T-cell (primary cell): ENCODE data around the gene PGAM4. TPM values are rescaled to one million over a fixed set of nuclear protein-coding genes. Genes with fewer than 3 reads are reported as not detected.

ENCODE experiments used
- ATAC-seq, 4 experiments: fragments of 200-7000 bp in 3 of 4; fragments of 150-1000 bp in 1 of 4; cut with Tn5 transposase; replicated peaks in 1 of 4; 1 replicate in 3 of 4; 2 replicates in 1 of 4; pipeline ENCODE4 v1.10.0; 2021; ENCODE audit warnings: moderate library complexity in 3 of 4, mild to moderate bottlenecking in 2 of 4, moderate number of reproducible peaks in 1 of 4
- CTCF ChIA-PET, 2 donors: fragments of 300-600 bp; sonication (Branson Sonifier 250); formaldehyde crosslinking; loops; one replicate each; lab custom pipeline; 2022; ENCODE audit warnings: antibody characterized with exemption in 2 of 2; lab: Charles Lee
- POLR2A ChIA-PET, 2 donors: fragments of 300-600 bp; sonication (Branson Sonifier 250); formaldehyde crosslinking; loops; one replicate each; lab custom pipeline; 2022; ENCODE audit warnings: antibody characterized with exemption in 2 of 2; lab: Charles Lee
- DNase-seq, 35 experiments: peaks; one replicate each; pipeline versions ENCODE4 v3.0.0 to v3.0.0-alpha.2; 2013 to 2023
- H3K27ac ChIP-seq: one replicate; pipeline ENCODE4 v1.5.1; 2013; ENCODE audit warnings: low read length
- H3K27me3 ChIP-seq, 2 experiments: replicated peaks in 1 of 2; 1 replicate in 1 of 2; 2 replicates in 1 of 2; pipeline versions ENCODE4 v1.6.1 to v1.7.0; 2013; ENCODE audit warnings: low read length in 1 of 2, mixed read lengths in 1 of 2; ENCODE audit not compliant: control insufficient read depth in 2 of 2, insufficient read depth in 2 of 2; ENCODE audit errors: extremely low read depth in 1 of 2
- H3K36me3 ChIP-seq, 2 donors: 1 replicate in 1 of 2; 2 replicates in 1 of 2; pipeline versions ENCODE4 v1.6.1 to v1.7.0; 2013; ENCODE audit warnings: low read length in 1 of 2; ENCODE audit not compliant: control insufficient read depth in 2 of 2, insufficient read depth in 1 of 2; ENCODE audit errors: extremely low read depth in 1 of 2
- H3K4me1 ChIP-seq, 2 experiments: 1 replicate in 1 of 2; 2 replicates in 1 of 2; pipeline versions ENCODE4 v1.6.1 to v1.7.0; 2013; ENCODE audit warnings: low read length in 2 of 2, mixed read lengths in 1 of 2; ENCODE audit not compliant: insufficient read depth in 2 of 2, control insufficient read depth in 1 of 2; ENCODE audit errors: extremely low read depth in 1 of 2
- H3K4me3 ChIP-seq, 2 donors: 1 replicate in 1 of 2; 2 replicates in 1 of 2; pipeline versions ENCODE4 v1.5.1 to v1.7.0; 2013; ENCODE audit warnings: mild to moderate bottlenecking in 2 of 2, low read length in 1 of 2, moderate library complexity in 1 of 2; ENCODE audit not compliant: control insufficient read depth in 1 of 2; ENCODE audit errors: extremely low read depth in 1 of 2
- H3K9me3 ChIP-seq: 2 replicates; pipeline ENCODE4 v1.7.0; 2013
- H3K27ac Mint-ChIP-seq, 2 donors: one replicate each; pipeline ENCODE4 v1.8.0; 2020 to 2021; ENCODE audit warnings: mild to moderate bottlenecking in 2 of 2, mixed read lengths in 2 of 2
- H3K27me3 Mint-ChIP-seq, 2 donors: one replicate each; pipeline ENCODE4 v1.8.0; 2021 to 2022; ENCODE audit warnings: mixed read lengths in 2 of 2
- H3K36me3 Mint-ChIP-seq: one replicate; pipeline ENCODE4 v1.8.0; 2021; ENCODE audit warnings: mixed read lengths
- H3K4me1 Mint-ChIP-seq, 3 donors: one replicate each; pipeline ENCODE4 v1.8.0; 2020 to 2022; ENCODE audit warnings: mixed read lengths in 3 of 3, mild to moderate bottlenecking in 1 of 3
- H3K4me3 Mint-ChIP-seq, 3 donors: one replicate each; pipeline ENCODE4 v1.8.0; 2020 to 2022; ENCODE audit warnings: mild to moderate bottlenecking in 3 of 3, mixed read lengths in 3 of 3, moderate library complexity in 3 of 3
- H3K9me3 Mint-ChIP-seq, 3 donors: one replicate each; pipeline ENCODE4 v1.8.0; 2020 to 2022; ENCODE audit warnings: mixed read lengths in 3 of 3
- WGBS: methylation state at CpG from one replicate; pipeline ENCODE4 v1.1.5; 2013; ENCODE audit warnings: missing lambda C conversion rate; ENCODE audit not compliant: insufficient coverage; 5-methylcytosine and 5-hydroxymethylcytosine counted together
- total RNA-seq, 35 experiments: library from RNA in 6 of 35; stranded (reverse) in 6 of 35; fragments of 120-200 nt in 1 of 35; gene quantifications; one replicate each; pipeline versions ENCODE4 v1.2.1 to v1.2.4 and lab custom pipeline; 2013 to 2026

Gene PGAM4
- total RNA-seq, 5 donors from 2014 or later (not counting 1 experiment from before 2014, with no cell fraction given), result not detected

- Mint-ChIP-seq H3K27ac (no peak overlapping the region), H3K4me3 (no peak overlapping the region), H3K36me3 (peaks cover 16% of the 10 kb centered on the region), H3K9me3 (no peaks in the 10 kb centered on the region), H3K27me3 (no peaks in the 10 kb centered on the region), H3K4me1 (peaks cover 8 to 14% (median 14%) of the 10 kb centered on the region in 3 donors)
- ATAC-seq, result no peak
- no peaks in the 10 kb centered on the region for H3K36me3 ChIP-seq
- no peak for DNase-seq
- no peaks in the 10 kb centered on the region for H3K4me1 ChIP-seq
- no peak overlapping the region for H3K4me3 ChIP-seq
- no peaks in the 10 kb centered on the region for H3K9me3 ChIP-seq
- H3K27ac ChIP-seq, result no peak overlapping the region
- ChIA-PET CTCF (interaction anchor here in 1 of 2 donors (0.6 kb wide), 1 partner anchor 17 kb away, joined by 6 read pairs; no protein-coding TSS in a partner anchor), POLR2A (no interaction called here)
- no peaks in the 10 kb centered on the region for H3K27me3 ChIP-seq
- no CpG with 5 or more reads among the region's 1 CpG for WGBS
These were observed 1.8 kb downstream of the PGAM4 start for GRCh38 chrX:77967631-77968030.

DNA sequence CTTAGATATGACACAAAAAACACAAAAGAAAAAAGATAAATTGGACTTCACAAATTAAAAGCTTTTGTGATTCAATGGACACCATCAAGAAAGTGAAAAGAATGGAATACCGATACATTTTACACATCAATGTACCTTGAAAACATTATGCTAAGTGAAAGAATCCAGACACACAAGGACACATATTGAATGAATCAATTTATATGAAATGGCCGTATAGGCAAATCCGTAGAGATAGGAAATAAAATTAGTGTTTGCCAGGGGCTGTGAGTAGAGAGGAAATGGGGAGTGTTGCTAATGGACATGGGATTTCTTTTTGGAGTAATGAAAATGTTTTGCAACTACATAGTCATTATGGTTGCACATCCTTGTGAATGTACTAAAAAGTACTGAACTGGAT lies 3.1 kb downstream of the PGAM4 start:
- no peaks in the 10 kb centered on the region for H3K27me3 Mint-ChIP-seq
- ChIA-PET CTCF (no interaction called here), POLR2A (no interaction called here)
- H3K4me1 ChIP-seq, result no peaks in the 10 kb centered on the region
- H3K9me3 ChIP-seq, result no peaks in the 10 kb centered on the region
- no peak overlapping the region for H3K27ac ChIP-seq
- no peak overlapping the region for H3K4me3 ChIP-seq
- WGBS, result no CpG with 5 or more reads among the region's 3 CpGs
- DNase-seq (no peak), ATAC-seq (no peak)
- H3K27ac Mint-ChIP-seq, result no peak overlapping the region
- H3K4me3 Mint-ChIP-seq, result no peak overlapping the region
- peaks cover 20 to 25% (median 24%) of the 10 kb centered on the region in 3 donors for H3K4me1 Mint-ChIP-seq
- peaks cover 15% of the 10 kb centered on the region for H3K36me3 Mint-ChIP-seq
- no peaks in the 10 kb centered on the region for H3K36me3 ChIP-seq
- no peaks in the 10 kb centered on the region for H3K27me3 ChIP-seq
- H3K9me3 Mint-ChIP-seq, result no peaks in the 10 kb centered on the region

- no peaks in the 10 kb centered on the region for H3K9me3 Mint-ChIP-seq
- 50% methylated on average over 2 of the region's 13 CpGs for WGBS
- Histone ChIP-seq H3K4me3 (peak overlapping the region in 1 of 2 donors; percentile 5), H3K36me3 (no peaks in the 10 kb centered on the region), H3K4me1 (no peaks in the 10 kb centered on the region), H3K27me3 (no peaks in the 10 kb centered on the region), H3K27ac (peak overlapping the region; percentile 49), H3K9me3 (no peaks in the 10 kb centered on the region)
- ChIA-PET CTCF (no interaction called here), POLR2A (interaction anchor here in 1 of 2 donors (0.9 kb wide), 1 partner anchor 9 kb away, joined by 4 read pairs; no protein-coding TSS in a partner anchor)
- peaks cover 37 to 49% (median 45%) of the 10 kb centered on the region in 3 donors for H3K4me1 Mint-ChIP-seq
- peaks cover 0 to 4% of the 10 kb centered on the region in 2 donors for H3K27me3 Mint-ChIP-seq
- DNase-seq (peak in 23 of 35 experiments; percentile 1 to 34 (median 6)), ATAC-seq (peak; percentile 76 to 89 (median 85))
- peak overlapping the region; percentile 67 to 78 (median 73) for H3K4me3 Mint-ChIP-seq
- peaks cover 18% of the 10 kb centered on the region for H3K36me3 Mint-ChIP-seq
- H3K27ac Mint-ChIP-seq, result peak overlapping the region; percentile 95 to 98
These were observed 7.2 kb downstream of the PGAM4 start for GRCh38 chrX:77962068-77962902.

GRCh38 chrX:77961063-77961462 lies 8.4 kb downstream of the PGAM4 start:
- ChIA-PET POLR2A (no interaction called here), CTCF (no interaction called here)
- Histone ChIP-seq H3K4me1 (no peaks in the 10 kb centered on the region), H3K4me3 (no peak overlapping the region), H3K27ac (no peak overlapping the region), H3K9me3 (no peaks in the 10 kb centered on the region), H3K27me3 (no peaks in the 10 kb centered on the region), H3K36me3 (no peaks in the 10 kb centered on the region)
- H3K9me3 Mint-ChIP-seq, result no peaks in the 10 kb centered on the region
- ATAC-seq, result no peak
- peaks cover 0 to 4% of the 10 kb centered on the region in 2 donors for H3K27me3 Mint-ChIP-seq
- no peak for DNase-seq
- no CpG with 5 or more reads among the region's 2 CpGs for WGBS
- peak overlapping the region in 1 of 3 donors; percentile 4 for H3K4me3 Mint-ChIP-seq
- H3K27ac Mint-ChIP-seq, result peak overlapping the region; percentile 49 to 83
- peaks cover 14% of the 10 kb centered on the region for H3K36me3 Mint-ChIP-seq
- peaks cover 35 to 46% (median 41%) of the 10 kb centered on the region in 3 donors for H3K4me1 Mint-ChIP-seq

- no peak for ATAC-seq
- Mint-ChIP-seq H3K27me3 (peaks cover 0 to 7% of the 10 kb centered on the region in 2 donors), H3K9me3 (peaks cover 0 to 3% (median 0%) of the 10 kb centered on the region in 3 donors), H3K4me3 (peak overlapping the region in 1 of 3 donors; percentile 4), H3K27ac (peak overlapping the region in 1 of 2 donors; percentile 11), H3K4me1 (peaks cover 37 to 48% (median 45%) of the 10 kb centered on the region in 3 donors), H3K36me3 (peaks cover 11% of the 10 kb centered on the region)
- H3K27me3 ChIP-seq, result no peaks in the 10 kb centered on the region
- no peaks in the 10 kb centered on the region for H3K36me3 ChIP-seq
- POLR2A ChIA-PET, result no interaction called here
- no peak overlapping the region for H3K27ac ChIP-seq
- CTCF ChIA-PET, result no interaction called here
- no peak for DNase-seq
- WGBS, result no CpG with 5 or more reads among the region's 1 CpG
- no peaks in the 10 kb centered on the region for H3K9me3 ChIP-seq
- H3K4me3 ChIP-seq, result no peak overlapping the region
- H3K4me1 ChIP-seq, result no peaks in the 10 kb centered on the region
These were observed 8.9 kb downstream of the PGAM4 start for GRCh38 chrX:77960567-77960966.

- Histone ChIP-seq H3K4me1 (no peaks in the 10 kb centered on the region), H3K9me3 (no peaks in the 10 kb centered on the region), H3K4me3 (no peak overlapping the region), H3K27me3 (no peaks in the 10 kb centered on the region), H3K36me3 (no peaks in the 10 kb centered on the region), H3K27ac (no peak overlapping the region)
- H3K27me3 Mint-ChIP-seq, result peaks cover 0 to 3% of the 10 kb centered on the region in 2 donors
- no peak overlapping the region for H3K27ac Mint-ChIP-seq
- DNase-seq, result no peak
- ATAC-seq, result no peak
- CTCF ChIA-PET, result no interaction called here
- H3K4me3 Mint-ChIP-seq, result no peak overlapping the region
- peaks cover 0 to 4% (median 0%) of the 10 kb centered on the region in 3 donors for H3K9me3 Mint-ChIP-seq
- peaks cover 6% of the 10 kb centered on the region for H3K36me3 Mint-ChIP-seq
- POLR2A ChIA-PET, result interaction anchor here in 1 of 2 donors (1.0 kb wide), 1 partner anchor 9 kb away, joined by 4 read pairs; no protein-coding TSS in a partner anchor
- H3K4me1 Mint-ChIP-seq, result peaks cover 21 to 35% (median 27%) of the 10 kb centered on the region in 3 donors
- no CpG with 5 or more reads among the region's 1 CpG for WGBS
These were observed 15.7 kb downstream of the PGAM4 start for GRCh38 chrX:77953708-77954107.
